AG04450 (cell line): ENCODE results near the gene POLR3A. TPM values are rescaled to one million over a fixed set of nuclear protein-coding genes. Genes with fewer than 3 reads are reported as not detected.
A peak's percentile ranks its signal among the peaks of the same experiment; 100 is the strongest.
"Not testable (repeated sequence)": the region's sequence is repeated elsewhere in the genome, so short reads cannot be mapped to it uniquely, and the experiment has no call there.

Experiments used
- CTCF ChIA-PET: fragments of 300-600, 350-600 bp; formaldehyde crosslinking; extraction: SDS; loops from one replicate; lab custom pipeline; 2022; ENCODE audit warnings: antibody characterized with exemption, inconsistent platforms; lab: Charles Lee
- POLR2A ChIA-PET: fragments of 350-600 bp; formaldehyde crosslinking; extraction: SDS; loops from one replicate; lab custom pipeline; 2021; ENCODE audit warnings: antibody characterized with exemption, inconsistent platforms; lab: Yijun Ruan, JAX
- DNase-seq: peaks from one replicate; pipeline ENCODE4 v3.0.0-alpha.2; 2011; ENCODE audit warnings: low read depth, low spot score
- H3K27ac ChIP-seq: one replicate; pipeline ENCODE4 v1.5.1; 2012; ENCODE audit warnings: low read depth, low read length, control low read depth
- H3K27me3 ChIP-seq: one replicate; pipeline ENCODE4 v1.6.0; 2012; ENCODE audit warnings: low read length; ENCODE audit not compliant: control insufficient read depth, insufficient read depth
- H3K4me3 ChIP-seq: 2 replicates; pipeline ENCODE4 v1.5.1; 2011; ENCODE audit warnings: mild to moderate bottlenecking, low read depth, low read length, control low read depth
- H3K9me3 ChIP-seq: 2 replicates; pipeline ENCODE4 v1.5.1; 2012; ENCODE audit warnings: low read length; ENCODE audit not compliant: control insufficient read depth, insufficient read depth
- CTCF ChIP-seq: IDR thresholded peaks from 2 replicates; pipeline ENCODE4 v1.5.1; 2011; ENCODE audit warnings: low read depth, low read length, control low read depth, inconsistent platforms
- polyA minus RNA-seq: library from RNA; depleted of rRNA, polyadenylated mRNA; stranded (reverse); fragments of >200 nt; gene quantifications from 2 replicates; pipeline ENCODE4 v1.2.3, GENCODE V29; 2011; rRNA and poly(A)+ RNA removed
- polyA plus RNA-seq: library from polyadenylated mRNA; depleted of rRNA; stranded (reverse); fragments of >200 nt; gene quantifications from 2 replicates; pipeline ENCODE4 v1.2.3, GENCODE V29; 2011; rRNA removed

POLR3A gene
- 15.9 and 16.3 TPM in 2 replicates for polyA plus RNA-seq
- polyA minus RNA-seq: 43.0 and 49.7 TPM in 2 replicates

GRCh38 chr10:78029269-78030226 is at the start of gene POLR3A:
Gene POLR3A, minus strand, starts transcription at chr10:78029515. Its CDS starts 108 bp downstream, at chr10:78029407.
- ChIA-PET CTCF (interaction anchor here (0.5 to 1.5 kb wide), 14 partner anchors 13 to 1165 kb away, joined by 3 to 8 read pairs (median 4); no protein-coding TSS in a partner anchor), POLR2A (interaction anchor here (0.7 to 0.8 kb wide), 2 partner anchors 98 to 156 kb away, joined by 3 to 4 read pairs; no protein-coding TSS in a partner anchor)
- no peaks in the 10 kb centered on the region; the same call in 1 of the 2 replicates for H3K9me3 ChIP-seq
- peak within 1 kb of the TSS; percentile 100 for H3K4me3 ChIP-seq
- H3K27me3 ChIP-seq: no peaks in the 10 kb centered on the region
- DNase-seq: peak; percentile 98
- peak within 1 kb of the TSS; percentile 71 for H3K27ac ChIP-seq
- peak; percentile 70 for TF ChIP-seq CTCF

- no peak for TF ChIP-seq CTCF
- CTCF ChIA-PET: interaction anchor here (0.9 kb wide), 1 partner anchor 31 kb away, joined by 3 read pairs; no protein-coding TSS in a partner anchor
- Histone ChIP-seq H3K27ac (no peak overlapping the region), H3K27me3 (peaks cover 24% of the 10 kb centered on the region), H3K4me3 (no peak overlapping the region), H3K9me3 (peaks cover 6% of the 10 kb centered on the region; the same call in 1 of the 2 replicates)
- DNase-seq: no peak
- POLR2A ChIA-PET: no interaction called here
Observed at GRCh38 chr10:78078539-78079330, 49.4 kb upstream of the POLR3A start.

GRCh38 chr10:78075806-78076205 is 46.5 kb upstream of the POLR3A start:
- H3K27ac ChIP-seq, POLR2A ChIA-PET, DNase-seq, H3K4me3 ChIP-seq, H3K9me3 ChIP-seq, CTCF ChIA-PET: not testable (repeated sequence)
- peaks cover 18% of the 10 kb centered on the region for H3K27me3 ChIP-seq

GRCh38 chr10:78072504-78072903 is 43.2 kb upstream of the POLR3A start:
- H3K4me3 ChIP-seq: no peak overlapping the region
- H3K27me3 ChIP-seq: peaks cover 18% of the 10 kb centered on the region
- DNase-seq: no peak
- no peak for TF ChIP-seq CTCF
- H3K27ac ChIP-seq: no peak overlapping the region
- ChIA-PET CTCF (no interaction called here), POLR2A (no interaction called here)
- H3K9me3 ChIP-seq: peaks cover 6% of the 10 kb centered on the region; the same call in 1 of the 2 replicates

GRCh38 chr10:78071857-78072179 is 42.5 kb upstream of the POLR3A start:
- POLR2A ChIA-PET: no interaction called here
- no peak overlapping the region for H3K27ac ChIP-seq
- peaks cover 12% of the 10 kb centered on the region for H3K27me3 ChIP-seq
- CTCF ChIA-PET: no interaction called here
- no peak for TF ChIP-seq CTCF
- no peak overlapping the region for H3K4me3 ChIP-seq
- DNase-seq: no peak
- H3K9me3 ChIP-seq: peaks cover 6% of the 10 kb centered on the region; the same call in 1 of the 2 replicates
